Subcutaneous adipose tissue (tissue), 4 donors: ENCODE data around the gene MMEL1. TPM values are rescaled to one million over a fixed set of nuclear protein-coding genes. Genes with fewer than 3 reads are reported as not detected.

ENCODE experiments used
- total RNA-seq, 4 donors: library from RNA; depleted of rRNA; stranded (reverse); fragments of >200 nt; gene quantifications; one replicate each; pipeline ENCODE4 v1.1.0, GENCODE V29; 2016
- TF ChIP-seq, protein P1 (sequence below): fragments of 450-650 bp; IDR thresholded peaks from one replicate; pipeline ENCODE4 v1.5.1; 2016; ENCODE audit warnings: low read depth, mild to moderate bottlenecking, control low read depth, antibody characterized with exemption, moderate library complexity

Gene MMEL1
- total RNA-seq, 4 donors from 2014 or later, result 1.3 to 4.0 TPM; not detected in 2

DNA sequence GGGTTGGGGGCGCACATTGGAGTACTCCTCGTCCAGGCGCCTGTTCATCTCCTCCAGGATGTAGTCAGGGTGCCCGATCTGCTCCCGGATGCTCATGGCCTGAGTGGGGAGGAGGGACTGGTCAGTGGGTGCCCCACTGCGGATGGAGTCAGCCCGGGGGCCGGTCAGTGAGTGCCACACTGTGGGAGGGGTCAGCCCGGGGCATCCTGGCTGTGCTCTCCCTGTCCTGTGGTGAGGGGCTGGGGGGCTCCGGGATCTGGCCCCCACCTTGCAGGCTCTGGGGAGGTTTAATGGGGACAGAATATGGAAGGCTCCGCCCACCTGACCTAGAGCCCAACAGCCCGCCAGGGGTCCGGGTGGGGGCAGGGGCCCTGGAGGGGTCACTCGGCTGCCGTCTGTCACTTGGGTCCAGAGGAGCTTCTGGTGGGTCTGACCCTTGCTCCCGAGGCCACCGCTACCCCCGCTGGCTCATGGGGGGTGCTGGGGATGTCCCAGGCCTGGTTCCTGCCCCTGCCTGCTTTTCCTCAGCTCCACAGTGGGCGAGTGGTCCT is 37.5 kb downstream of the MMEL1 start:
- TF ChIP-seq, protein P1, sequence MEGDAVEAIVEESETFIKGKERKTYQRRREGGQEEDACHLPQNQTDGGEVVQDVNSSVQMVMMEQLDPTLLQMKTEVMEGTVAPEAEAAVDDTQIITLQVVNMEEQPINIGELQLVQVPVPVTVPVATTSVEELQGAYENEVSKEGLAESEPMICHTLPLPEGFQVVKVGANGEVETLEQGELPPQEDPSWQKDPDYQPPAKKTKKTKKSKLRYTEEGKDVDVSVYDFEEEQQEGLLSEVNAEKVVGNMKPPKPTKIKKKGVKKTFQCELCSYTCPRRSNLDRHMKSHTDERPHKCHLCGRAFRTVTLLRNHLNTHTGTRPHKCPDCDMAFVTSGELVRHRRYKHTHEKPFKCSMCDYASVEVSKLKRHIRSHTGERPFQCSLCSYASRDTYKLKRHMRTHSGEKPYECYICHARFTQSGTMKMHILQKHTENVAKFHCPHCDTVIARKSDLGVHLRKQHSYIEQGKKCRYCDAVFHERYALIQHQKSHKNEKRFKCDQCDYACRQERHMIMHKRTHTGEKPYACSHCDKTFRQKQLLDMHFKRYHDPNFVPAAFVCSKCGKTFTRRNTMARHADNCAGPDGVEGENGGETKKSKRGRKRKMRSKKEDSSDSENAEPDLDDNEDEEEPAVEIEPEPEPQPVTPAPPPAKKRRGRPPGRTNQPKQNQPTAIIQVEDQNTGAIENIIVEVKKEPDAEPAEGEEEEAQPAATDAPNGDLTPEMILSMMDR, result no peak

DNA sequence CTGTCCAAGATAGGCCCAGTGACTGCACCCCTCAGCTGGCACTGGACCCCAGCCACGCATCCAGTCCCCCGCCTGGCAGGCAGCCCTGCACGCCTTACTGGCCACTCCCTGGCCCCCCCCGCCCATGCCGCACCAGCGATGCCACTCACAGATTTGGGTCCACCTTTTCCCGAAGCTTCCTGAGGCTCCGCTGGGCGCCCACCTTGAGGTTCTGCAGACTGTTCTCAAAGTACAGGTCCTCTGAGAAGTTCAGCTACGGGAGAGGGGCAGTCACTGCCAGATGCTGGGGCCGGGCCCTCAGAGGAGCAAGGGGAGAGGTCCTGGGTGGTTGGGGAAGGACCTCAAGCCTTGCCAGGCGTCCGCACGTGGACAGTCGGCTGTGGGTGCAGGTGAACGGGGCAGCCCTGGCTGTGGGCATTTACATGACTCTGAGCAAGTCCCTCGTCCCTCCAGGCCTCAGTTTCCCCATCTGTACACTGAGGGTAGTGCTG is 38.1 kb downstream of the MMEL1 start:
- TF ChIP-seq, protein P1, result no peak

DNA sequence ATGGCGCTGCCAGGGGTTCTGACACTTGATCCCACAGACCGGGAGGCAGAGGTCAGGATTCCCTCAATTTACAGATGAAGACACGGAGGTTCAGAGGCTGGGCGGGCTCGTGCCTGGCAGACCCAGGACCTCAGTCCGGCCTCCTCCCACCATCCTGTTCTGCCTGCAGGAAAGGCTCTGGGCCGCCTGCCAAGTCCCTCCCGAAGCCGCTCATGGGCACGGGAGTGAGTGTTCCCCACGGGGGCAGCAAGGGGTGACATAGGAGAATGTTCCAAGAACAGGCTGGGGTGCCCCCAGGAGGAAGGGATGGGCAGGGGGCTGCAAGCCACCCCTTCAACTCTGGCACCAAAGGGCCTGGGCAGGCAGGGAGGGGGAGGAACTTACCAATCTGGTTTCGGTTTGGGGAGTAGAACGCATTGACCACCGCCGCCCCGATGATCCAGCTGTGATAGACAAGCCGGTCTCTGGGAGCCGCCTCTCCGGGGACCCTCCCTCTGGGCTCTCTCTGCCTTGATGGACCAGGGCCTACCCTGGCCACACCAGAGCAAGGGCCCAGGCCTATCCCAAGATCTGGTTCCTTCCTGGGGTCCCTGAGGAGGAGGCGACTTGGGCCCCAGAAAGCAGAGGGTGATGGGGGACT is 38.7 kb downstream of the MMEL1 start:
- TF ChIP-seq, protein P1, result no peak

DNA sequence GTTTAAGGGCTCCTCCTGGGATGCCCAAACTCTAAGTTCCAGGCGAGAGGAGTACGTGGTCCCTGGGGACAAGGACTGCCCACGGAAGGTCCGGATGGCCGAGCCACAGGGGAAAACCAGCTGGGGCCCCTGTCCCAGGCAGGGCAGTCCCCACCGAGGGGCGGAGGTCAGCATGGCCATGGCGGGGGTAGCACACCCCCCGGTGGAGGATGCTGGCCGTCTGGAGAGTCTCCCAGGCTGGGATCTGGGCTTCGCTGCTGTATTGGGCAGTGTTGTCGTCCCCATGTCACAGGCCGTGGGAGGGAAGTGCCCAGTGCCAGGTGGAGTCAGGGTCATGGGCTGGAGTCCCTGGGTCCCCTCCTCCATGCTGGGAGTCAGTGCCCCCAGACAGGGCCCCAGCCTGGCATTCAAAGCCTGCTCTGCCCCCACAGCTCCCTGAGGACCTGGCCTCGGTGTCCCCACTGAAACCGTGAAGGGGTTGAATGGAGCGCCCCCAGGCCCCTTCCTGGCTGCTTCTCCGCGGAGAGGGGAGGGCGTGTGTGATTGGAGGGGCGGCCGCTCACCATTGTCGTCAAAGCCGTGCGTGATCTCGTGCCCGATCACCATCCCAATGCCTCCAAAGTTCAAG is 39.5 kb downstream of the MMEL1 start:
- TF ChIP-seq, protein P1, result no peak

DNA sequence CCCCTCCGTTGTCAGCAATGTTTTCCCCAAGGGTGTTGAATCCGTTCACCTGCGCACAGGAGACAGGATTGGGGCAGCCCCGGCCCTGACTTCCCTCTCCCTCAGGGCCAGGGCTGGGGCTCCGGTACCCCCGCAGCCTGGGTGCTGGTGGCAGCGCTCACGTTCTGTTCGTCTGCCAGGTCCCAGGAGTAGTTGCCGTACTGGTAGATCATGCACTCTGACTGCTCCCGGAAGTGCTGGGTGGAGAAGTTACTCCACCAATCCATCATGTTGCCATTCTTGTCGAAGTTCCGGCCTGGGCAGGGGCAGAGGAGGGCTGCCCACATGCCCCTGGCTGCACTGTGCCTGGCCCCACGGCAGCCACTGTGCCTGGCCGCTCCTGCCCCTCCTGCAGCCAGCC is 40.1 kb downstream of the MMEL1 start:
- TF ChIP-seq, protein P1, result no peak

DNA sequence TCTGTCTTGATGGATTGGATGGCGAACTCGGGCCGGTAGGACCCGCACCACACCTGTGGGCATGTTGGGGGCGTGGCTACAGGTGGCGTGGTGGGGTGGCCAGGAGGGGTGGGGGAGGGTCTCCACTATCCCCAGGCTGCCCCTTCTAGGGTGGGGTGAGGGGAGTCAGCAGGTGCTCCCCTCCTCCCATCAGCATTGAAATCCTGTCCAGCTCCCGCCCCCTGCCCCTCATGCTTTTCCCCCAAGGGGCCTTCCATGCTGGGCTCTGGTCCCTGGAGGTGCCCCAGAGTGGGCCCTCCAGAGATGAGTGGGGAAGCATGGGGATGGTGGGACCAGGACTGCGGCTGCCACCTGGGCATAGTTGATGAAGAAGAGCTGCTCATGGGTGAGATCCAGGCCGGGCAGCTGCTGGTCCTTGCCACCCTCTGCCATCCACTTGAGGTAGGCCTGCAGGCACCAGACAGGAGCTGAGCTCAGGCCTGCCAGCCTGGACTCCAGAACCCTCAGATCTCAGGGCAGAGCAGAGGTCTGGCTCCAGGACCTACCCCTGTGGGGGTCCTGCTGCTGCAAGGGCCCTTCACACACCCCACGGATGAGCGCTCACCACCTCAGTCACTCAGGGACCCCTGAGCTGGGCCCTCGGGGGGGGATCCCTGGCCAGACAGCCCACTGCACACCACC is 41.1 kb downstream of the MMEL1 start:
- TF ChIP-seq, protein P1, result no peak

DNA sequence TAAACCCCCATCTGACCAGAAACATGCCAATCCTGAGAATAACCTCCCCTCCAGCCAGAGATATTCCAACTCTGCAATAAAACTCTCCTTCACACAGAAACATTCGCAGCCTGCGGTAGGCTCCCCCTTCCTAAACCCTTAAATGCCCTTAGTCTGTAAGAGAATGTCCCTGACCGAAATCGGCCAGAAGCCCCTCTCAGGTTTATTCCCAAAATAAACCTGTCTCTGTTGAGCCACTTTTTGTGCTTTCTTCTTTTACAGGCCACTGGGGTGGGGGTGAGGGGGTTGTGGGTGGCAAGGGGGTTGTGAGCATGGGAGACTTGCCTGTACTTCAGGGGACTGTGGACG is 41.6 kb downstream of the MMEL1 start:
- TF ChIP-seq, protein P1, result no peak
